ENCODE results near the gene ULK2.

GRCh38 chr17:19896679-19897078, 28.9 kb upstream of the ULK2 start:
- TF ChIP-seq, protein P1, sequence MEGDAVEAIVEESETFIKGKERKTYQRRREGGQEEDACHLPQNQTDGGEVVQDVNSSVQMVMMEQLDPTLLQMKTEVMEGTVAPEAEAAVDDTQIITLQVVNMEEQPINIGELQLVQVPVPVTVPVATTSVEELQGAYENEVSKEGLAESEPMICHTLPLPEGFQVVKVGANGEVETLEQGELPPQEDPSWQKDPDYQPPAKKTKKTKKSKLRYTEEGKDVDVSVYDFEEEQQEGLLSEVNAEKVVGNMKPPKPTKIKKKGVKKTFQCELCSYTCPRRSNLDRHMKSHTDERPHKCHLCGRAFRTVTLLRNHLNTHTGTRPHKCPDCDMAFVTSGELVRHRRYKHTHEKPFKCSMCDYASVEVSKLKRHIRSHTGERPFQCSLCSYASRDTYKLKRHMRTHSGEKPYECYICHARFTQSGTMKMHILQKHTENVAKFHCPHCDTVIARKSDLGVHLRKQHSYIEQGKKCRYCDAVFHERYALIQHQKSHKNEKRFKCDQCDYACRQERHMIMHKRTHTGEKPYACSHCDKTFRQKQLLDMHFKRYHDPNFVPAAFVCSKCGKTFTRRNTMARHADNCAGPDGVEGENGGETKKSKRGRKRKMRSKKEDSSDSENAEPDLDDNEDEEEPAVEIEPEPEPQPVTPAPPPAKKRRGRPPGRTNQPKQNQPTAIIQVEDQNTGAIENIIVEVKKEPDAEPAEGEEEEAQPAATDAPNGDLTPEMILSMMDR (IDR thresholded peaks at IDR 0.05), result no peak
- no peak for TF ChIP-seq POLR2AphosphoS5 (IDR thresholded peaks at IDR 0.05)
- TF ChIP-seq POLR2A (IDR thresholded peaks at IDR 0.05), result no peak
